A673 (cell line): ENCODE results near the gene EFNA5. TPM values are rescaled to one million over a fixed set of nuclear protein-coding genes. Genes with fewer than 3 reads are reported as not detected.

Experiments used
- BruUV-seq: library from RNA; stranded (reverse); fragments of 400-500 nt; replicated peaks from 2 replicates; lab custom pipeline; 2021; lab: Mats Ljungman, UMichigan
- CTCF ChIA-PET: fragments of 300-600 bp; sonication (Branson Sonifier 250); formaldehyde crosslinking; loops from one replicate; lab custom pipeline; 2022; ENCODE audit warnings: antibody characterized with exemption; lab: Charles Lee
- POLR2A ChIA-PET: fragments of 300-600 bp; sonication (Branson Sonifier 250); formaldehyde crosslinking; loops from one replicate; lab custom pipeline; 2022; ENCODE audit warnings: antibody characterized with exemption; ENCODE audit not compliant: low non-redundant PET; lab: Charles Lee
- DNase-seq: peaks from one replicate; pipeline ENCODE4 v3.0.0-alpha.2; 2015; ENCODE audit warnings: low spot score
- H3K27ac ChIP-seq: fragments of 200-600 bp; sonication (generic); 2 replicates; pipeline ENCODE4 v1.5.1; 2016; ENCODE audit warnings: mixed run types, low read depth, mild to moderate bottlenecking, mixed read lengths, antibody characterized with exemption, low read length; ENCODE audit not compliant: poor library complexity, severe bottlenecking
- H3K27me3 ChIP-seq: fragments of 200-600 bp; sonication (generic); replicated peaks from 2 replicates; pipeline ENCODE4 v1.6.1; 2017; ENCODE audit warnings: mixed run types, low read depth, mild to moderate bottlenecking, mixed read lengths, antibody characterized with exemption, low read length; ENCODE audit not compliant: insufficient read depth, poor library complexity
- H3K36me3 ChIP-seq: fragments of 200-600 bp; sonication (generic); 2 replicates; pipeline ENCODE4 v1.6.1; 2016; ENCODE audit warnings: mixed run types, mild to moderate bottlenecking, mixed read lengths, antibody characterized with exemption, low read length; ENCODE audit not compliant: insufficient read depth, poor library complexity, severe bottlenecking
- H3K4me1 ChIP-seq: fragments of 200-600 bp; sonication (generic); 2 replicates; pipeline ENCODE4 v1.6.1; 2017; ENCODE audit warnings: mixed run types, mild to moderate bottlenecking, mixed read lengths, antibody characterized with exemption, low read length; ENCODE audit not compliant: insufficient read depth, poor library complexity, severe bottlenecking
- H3K4me3 ChIP-seq: fragments of 200-600 bp; sonication (generic); 2 replicates; pipeline ENCODE4 v1.5.1; 2016; ENCODE audit warnings: low read depth, mixed run types, mild to moderate bottlenecking, mixed read lengths, low read length; ENCODE audit not compliant: poor library complexity, severe bottlenecking
- H3K9me3 ChIP-seq: fragments of 200-600 bp; sonication (generic); 2 replicates; pipeline ENCODE4 v1.6.1; 2016; ENCODE audit warnings: mixed run types, low read depth, mild to moderate bottlenecking, mixed read lengths, antibody characterized with exemption, low read length; ENCODE audit not compliant: poor library complexity, severe bottlenecking
- EZH2 ChIP-seq: fragments of 200-600 bp; sonication (generic); IDR thresholded peaks from 2 replicates; pipeline ENCODE4 v1.6.1; 2017; ENCODE audit warnings: borderline replicate concordance, low read depth, mild to moderate bottlenecking, mixed read lengths, antibody characterized with exemption, low read length; ENCODE audit not compliant: poor library complexity, severe bottlenecking
- intact Hi-C: fragments of 100-400 bp; cut with micrococcal nuclease; formaldehyde crosslinking; loops from one replicate; pipeline ENCODE4 v1.10.0; 2022; ENCODE audit not compliant: unreplicated experiment
- total RNA-seq: library from RNA; stranded (reverse); gene quantifications from 2 replicates; pipeline ENCODE4 v1.2.3, GENCODE V29; 2021
- TF ChIP-seq, protein P1 (sequence below): fragments of 300-800, 200-600 bp; sonication (generic); conservative IDR thresholded peaks from 2 replicates; pipeline ENCODE4 v1.5.1; 2017; ENCODE audit warnings: low read depth, mild to moderate bottlenecking, antibody characterized with exemption, low read length, moderate library complexity, mixed read lengths

EFNA5 gene
- total RNA-seq, 1 experiment from 2014 or later, result 16.7 TPM

GRCh38 chr5:107713228-107713627, 42.5 kb upstream of the EFNA5 start:
- no peak for DNase-seq
- TF ChIP-seq EZH2, result no peak
- TF ChIP-seq, protein P1, sequence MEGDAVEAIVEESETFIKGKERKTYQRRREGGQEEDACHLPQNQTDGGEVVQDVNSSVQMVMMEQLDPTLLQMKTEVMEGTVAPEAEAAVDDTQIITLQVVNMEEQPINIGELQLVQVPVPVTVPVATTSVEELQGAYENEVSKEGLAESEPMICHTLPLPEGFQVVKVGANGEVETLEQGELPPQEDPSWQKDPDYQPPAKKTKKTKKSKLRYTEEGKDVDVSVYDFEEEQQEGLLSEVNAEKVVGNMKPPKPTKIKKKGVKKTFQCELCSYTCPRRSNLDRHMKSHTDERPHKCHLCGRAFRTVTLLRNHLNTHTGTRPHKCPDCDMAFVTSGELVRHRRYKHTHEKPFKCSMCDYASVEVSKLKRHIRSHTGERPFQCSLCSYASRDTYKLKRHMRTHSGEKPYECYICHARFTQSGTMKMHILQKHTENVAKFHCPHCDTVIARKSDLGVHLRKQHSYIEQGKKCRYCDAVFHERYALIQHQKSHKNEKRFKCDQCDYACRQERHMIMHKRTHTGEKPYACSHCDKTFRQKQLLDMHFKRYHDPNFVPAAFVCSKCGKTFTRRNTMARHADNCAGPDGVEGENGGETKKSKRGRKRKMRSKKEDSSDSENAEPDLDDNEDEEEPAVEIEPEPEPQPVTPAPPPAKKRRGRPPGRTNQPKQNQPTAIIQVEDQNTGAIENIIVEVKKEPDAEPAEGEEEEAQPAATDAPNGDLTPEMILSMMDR, result no peak
- intact Hi-C loops, result no loop called here
- no peak overlapping the region for H3K27ac ChIP-seq
- no TSS peak for BruUV-seq
- no peaks in the 10 kb centered on the region for H3K4me1 ChIP-seq
- peaks cover 4% of the 10 kb centered on the region for H3K9me3 ChIP-seq
- POLR2A ChIA-PET, result no interaction called here
- no peak overlapping the region for H3K4me3 ChIP-seq
- no peaks in the 10 kb centered on the region for H3K36me3 ChIP-seq
- H3K27me3 ChIP-seq, result no peaks in the 10 kb centered on the region
- CTCF ChIA-PET, result no interaction called here

GRCh38 chr5:107712359-107712870, 41.7 kb upstream of the EFNA5 start:
- TF ChIP-seq EZH2, result no peak
- TF ChIP-seq, protein P1, result no peak

DNA sequence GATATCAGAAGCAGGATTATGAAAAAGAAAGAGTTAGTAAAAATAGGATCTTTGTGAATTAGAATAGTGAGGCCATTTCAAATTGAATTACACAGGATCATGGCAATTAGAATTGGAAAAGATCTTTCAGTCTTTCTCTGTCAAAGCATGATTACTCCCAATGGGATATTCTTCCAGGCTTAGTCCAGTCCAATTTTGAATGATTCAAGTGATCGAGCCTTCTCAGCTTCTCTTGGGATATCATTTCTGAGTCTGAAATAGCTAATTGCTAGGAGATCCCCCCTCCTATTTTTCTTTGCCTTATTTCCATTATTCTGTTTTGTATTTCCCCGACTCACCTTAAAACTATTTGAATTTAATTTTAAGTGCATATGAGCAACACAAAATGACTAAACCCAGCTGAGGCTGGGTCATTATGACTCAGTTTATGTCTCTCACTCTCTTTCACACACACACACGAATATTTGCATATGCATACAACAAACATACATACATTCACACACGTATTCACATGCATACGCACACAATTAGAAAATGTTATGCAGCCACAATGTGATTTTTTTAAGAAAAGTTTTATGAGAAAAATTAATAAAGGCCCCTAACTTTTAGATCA, 34.8 kb upstream of the EFNA5 start:
- ChIA-PET CTCF (no interaction called here), POLR2A (no interaction called here)
- H3K4me3 ChIP-seq, result no peak overlapping the region
- no peaks in the 10 kb centered on the region for H3K9me3 ChIP-seq
- intact Hi-C loops, result no loop called here
- TF ChIP-seq EZH2, result no peak
- TF ChIP-seq, protein P1, result no peak
- no TSS peak for BruUV-seq
- H3K36me3 ChIP-seq, result no peaks in the 10 kb centered on the region
- no peak overlapping the region for H3K27ac ChIP-seq
- no peak for DNase-seq
- no peaks in the 10 kb centered on the region for H3K4me1 ChIP-seq
- peaks cover 5% of the 10 kb centered on the region for H3K27me3 ChIP-seq

More at GRCh38 chr5:107712359-107712870, 41.7 kb upstream of the EFNA5 start:
- intact Hi-C loops, result no loop called here
- Histone ChIP-seq H3K27ac (no peak overlapping the region), H3K9me3 (no peaks in the 10 kb centered on the region), H3K27me3 (no peaks in the 10 kb centered on the region), H3K36me3 (no peaks in the 10 kb centered on the region), H3K4me1 (no peaks in the 10 kb centered on the region), H3K4me3 (no peak overlapping the region)
- ChIA-PET CTCF (no interaction called here), POLR2A (no interaction called here)
- BruUV-seq, result no TSS peak
- DNase-seq, result no peak
